ENCODE data around the gene TPH2. TPM values are rescaled to one million over a fixed set of nuclear protein-coding genes. Genes with fewer than 3 reads are reported as not detected.
A peak's percentile ranks its signal among the peaks of the same experiment; 100 is the strongest.

The TPH2 gene
- total RNA-seq, 4 donors from 2014 or later: not detected

GRCh38 chr12:71942703-71943102 is 4.1 kb downstream of the TPH2 start:
- Histone ChIP-seq H3K4me1 (peaks cover 0 to 6% (median 0%) of the 10 kb centered on the region in 3 donors), H3K27me3 (peaks cover 49% of the 10 kb centered on the region), H3K36me3 (no peaks in the 10 kb centered on the region), H3K9me3 (no peaks in the 10 kb centered on the region), H3K27ac (no peak overlapping the region), H3K4me3 (no peak overlapping the region)
- WGBS, 2 donors (ENCODE audit: low coverage in 1 of 2): 26 to 63% methylated on average over 4 of the region's 4 CpGs
- ATAC-seq: no peak
- TF ChIP-seq POLR2A (IDR thresholded peaks at IDR 0.05): no peak
- TF ChIP-seq EP300 (IDR thresholded peaks at IDR 0.05): no peak
- TF ChIP-seq, protein P1, sequence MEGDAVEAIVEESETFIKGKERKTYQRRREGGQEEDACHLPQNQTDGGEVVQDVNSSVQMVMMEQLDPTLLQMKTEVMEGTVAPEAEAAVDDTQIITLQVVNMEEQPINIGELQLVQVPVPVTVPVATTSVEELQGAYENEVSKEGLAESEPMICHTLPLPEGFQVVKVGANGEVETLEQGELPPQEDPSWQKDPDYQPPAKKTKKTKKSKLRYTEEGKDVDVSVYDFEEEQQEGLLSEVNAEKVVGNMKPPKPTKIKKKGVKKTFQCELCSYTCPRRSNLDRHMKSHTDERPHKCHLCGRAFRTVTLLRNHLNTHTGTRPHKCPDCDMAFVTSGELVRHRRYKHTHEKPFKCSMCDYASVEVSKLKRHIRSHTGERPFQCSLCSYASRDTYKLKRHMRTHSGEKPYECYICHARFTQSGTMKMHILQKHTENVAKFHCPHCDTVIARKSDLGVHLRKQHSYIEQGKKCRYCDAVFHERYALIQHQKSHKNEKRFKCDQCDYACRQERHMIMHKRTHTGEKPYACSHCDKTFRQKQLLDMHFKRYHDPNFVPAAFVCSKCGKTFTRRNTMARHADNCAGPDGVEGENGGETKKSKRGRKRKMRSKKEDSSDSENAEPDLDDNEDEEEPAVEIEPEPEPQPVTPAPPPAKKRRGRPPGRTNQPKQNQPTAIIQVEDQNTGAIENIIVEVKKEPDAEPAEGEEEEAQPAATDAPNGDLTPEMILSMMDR (IDR thresholded peaks at IDR 0.05): no peak
- no peak for TF ChIP-seq POLR2AphosphoS5 (IDR thresholded peaks at IDR 0.05)

DNA sequence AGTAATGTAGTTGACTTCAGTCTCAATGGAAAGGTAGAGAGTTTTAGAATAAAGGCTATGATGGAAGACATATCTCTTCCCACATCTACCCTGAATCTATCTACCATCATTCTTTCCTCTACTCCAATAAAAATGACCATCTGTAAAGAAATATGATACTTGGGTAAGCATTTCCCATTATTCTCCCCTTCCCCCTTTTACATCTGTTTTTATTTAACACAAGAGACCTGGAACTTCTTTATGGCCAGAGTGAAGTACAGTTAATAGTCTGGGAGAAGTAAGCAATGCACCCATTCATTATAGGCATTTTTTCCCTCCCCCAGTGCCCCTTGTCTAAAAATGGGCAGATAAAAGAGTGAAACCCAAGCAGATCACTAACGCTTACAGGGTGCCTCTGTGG is 6.5 kb downstream of the TPH2 start:
- no peak overlapping the region for H3K4me3 ChIP-seq
- TF ChIP-seq POLR2AphosphoS5 (IDR thresholded peaks at IDR 0.05): no peak
- no peak for TF ChIP-seq EP300 (IDR thresholded peaks at IDR 0.05)
- TF ChIP-seq, protein P1 (IDR thresholded peaks at IDR 0.05): no peak
- TF ChIP-seq POLR2A (IDR thresholded peaks at IDR 0.05): no peak
- no peak for ATAC-seq
- peaks cover 0 to 18% (median 0%) of the 10 kb centered on the region in 3 donors for H3K4me1 ChIP-seq
- WGBS, 2 donors (ENCODE audit: low coverage in 1 of 2): 43 to 75% methylated on average over 1 of the region's 1 CpG
- H3K27ac ChIP-seq: no peak overlapping the region
- no peaks in the 10 kb centered on the region for H3K9me3 ChIP-seq
- no peaks in the 10 kb centered on the region for H3K36me3 ChIP-seq
- H3K27me3 ChIP-seq: peaks cover 27% of the 10 kb centered on the region

DNA sequence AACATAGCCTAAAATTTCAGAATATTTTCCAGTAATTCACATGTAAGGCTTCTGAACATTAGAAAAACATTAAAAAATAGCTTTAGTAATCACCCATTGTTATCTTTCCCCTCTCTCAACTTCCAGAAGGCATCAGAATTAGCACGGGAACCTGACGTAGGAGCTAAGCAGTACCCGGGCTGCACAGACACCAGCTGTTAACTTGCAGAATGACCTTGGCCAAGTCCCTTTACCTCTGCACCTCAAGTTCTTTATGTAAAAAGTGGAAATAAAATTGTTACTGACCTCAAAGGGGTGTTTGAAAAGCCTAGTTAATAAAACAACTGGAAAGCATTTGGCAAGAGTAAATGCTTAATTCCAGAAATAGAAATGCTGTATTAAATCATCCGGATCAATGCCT is 7.2 kb downstream of the TPH2 start:
- no peak for ATAC-seq
- WGBS, 2 donors (ENCODE audit: low coverage in 1 of 2): 62 to 96% methylated on average over 3 to 4 of the region's 4 CpGs
- TF ChIP-seq POLR2A (IDR thresholded peaks at IDR 0.05): no peak
- TF ChIP-seq EP300 (IDR thresholded peaks at IDR 0.05): no peak
- Histone ChIP-seq H3K4me1 (peaks cover 0 to 19% (median 0%) of the 10 kb centered on the region in 3 donors), H3K27me3 (peaks cover 20% of the 10 kb centered on the region), H3K9me3 (no peaks in the 10 kb centered on the region), H3K4me3 (no peak overlapping the region), H3K27ac (no peak overlapping the region), H3K36me3 (no peaks in the 10 kb centered on the region)

DNA sequence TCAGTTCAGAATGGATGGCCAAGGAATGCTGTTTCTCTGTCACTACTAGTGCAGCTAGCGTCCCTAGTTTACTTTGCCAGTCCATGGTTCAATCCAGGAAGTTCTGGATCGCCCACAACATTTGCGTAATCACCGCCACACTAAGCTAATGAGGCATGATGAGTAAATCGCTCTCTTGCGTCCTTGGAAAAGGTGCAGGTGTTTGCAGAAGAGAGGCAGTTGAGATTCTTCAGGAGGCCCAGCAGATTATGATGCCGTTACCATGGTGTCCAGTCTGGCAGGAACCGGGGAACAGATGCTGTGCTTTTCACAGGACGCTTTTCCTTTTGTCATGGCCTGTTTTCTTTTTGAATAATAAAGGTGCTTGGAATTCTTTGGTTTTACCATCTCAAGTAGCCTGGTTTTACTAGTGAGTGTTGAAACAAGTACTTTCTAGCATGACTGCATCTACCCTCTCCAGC is 9.0 kb downstream of the TPH2 start:
- 30 to 32% methylated on average over 8 to 9 of the region's 9 CpGs for WGBS, 2 donors (ENCODE audit: low coverage in 1 of 2)

GRCh38 chr12:71948390-71948789 is 9.7 kb downstream of the TPH2 start:
- Histone ChIP-seq H3K36me3 (no peaks in the 10 kb centered on the region), H3K9me3 (no peaks in the 10 kb centered on the region), H3K4me1 (peaks cover 0 to 19% (median 0%) of the 10 kb centered on the region in 3 donors), H3K4me3 (no peak overlapping the region), H3K27me3 (peaks cover 4% of the 10 kb centered on the region), H3K27ac (no peak overlapping the region)
- no peak for ATAC-seq
- TF ChIP-seq POLR2AphosphoS5 (IDR thresholded peaks at IDR 0.05) (no peak), POLR2A (IDR thresholded peaks at IDR 0.05) (no peak), EP300 (IDR thresholded peaks at IDR 0.05) (no peak)
- TF ChIP-seq, protein P1 (IDR thresholded peaks at IDR 0.05): no peak
- 0 to 46% methylated on average over 1 to 3 of the region's 3 CpGs for WGBS, 2 donors (ENCODE audit: low coverage in 1 of 2)

More for the DNA sequence above, 9.0 kb downstream of the TPH2 start:
- Histone ChIP-seq H3K9me3 (no peaks in the 10 kb centered on the region), H3K36me3 (no peaks in the 10 kb centered on the region), H3K4me1 (peaks cover 0 to 19% (median 0%) of the 10 kb centered on the region in 3 donors), H3K27ac (no peak overlapping the region), H3K4me3 (no peak overlapping the region), H3K27me3 (peaks cover 5% of the 10 kb centered on the region)
- ATAC-seq: peak; percentile 36
- no peak for TF ChIP-seq POLR2A (IDR thresholded peaks at IDR 0.05)
- no peak for TF ChIP-seq POLR2AphosphoS5 (IDR thresholded peaks at IDR 0.05)
- no peak for TF ChIP-seq EP300 (IDR thresholded peaks at IDR 0.05)
- TF ChIP-seq, protein P1 (IDR thresholded peaks at IDR 0.05): no peak
